GM12878 (cell line): ENCODE results near the gene SFN. TPM values are rescaled to one million over a fixed set of nuclear protein-coding genes. Genes with fewer than 3 reads are reported as not detected.

ENCODE experiments used
- ATAC-seq: fragments of 200-7000 bp; cut with Tn5 transposase; 3 replicates; pipeline ENCODE4 v1.9.1; 2020; ENCODE audit warnings: mild to moderate bottlenecking, moderate library complexity
- BruUV-seq: library from RNA; stranded (reverse); fragments of 400-500 nt; replicated peaks from 2 replicates; lab custom pipeline; 2021; lab: Mats Ljungman, UMichigan
- CTCF ChIA-PET: fragments of 300-600 bp; sonication (Branson Sonifier 250); formaldehyde crosslinking; extraction: SDS; loops from one replicate; lab custom pipeline; 2021; ENCODE audit warnings: inconsistent platforms; lab: Yijun Ruan, JAX
- POLR2A ChIA-PET: fragments of 350-600 bp; formaldehyde crosslinking; extraction: SDS; loops from one replicate; lab custom pipeline; 2021; ENCODE audit warnings: inconsistent platforms; lab: Charles Lee
- RAD21 ChIA-PET: fragments of 300-600 bp; sonication (Branson Sonifier 250); formaldehyde crosslinking; loops from one replicate; lab custom pipeline; 2023; ENCODE audit warnings: antibody characterized with exemption; ENCODE audit not compliant: unreplicated experiment; lab: Charles Lee
- SMC1A ChIA-PET: fragments of 300-600 bp; sonication (Branson Sonifier 250); formaldehyde crosslinking; loops from one replicate; lab custom pipeline; 2023; ENCODE audit not compliant: unreplicated experiment, uncharacterized antibody; lab: Charles Lee
- DNase-seq: peaks from one replicate; pipeline ENCODE4 v3.0.0-alpha.2; 2011; ENCODE audit warnings: low read depth, low spot score
- FAIRE-seq: peaks from 3 replicates; lab custom pipeline; 2011; peaks lifted over from hg19 to GRCh38; lab: Jason Lieb, UNC
- H2AFZ ChIP-seq: 2 replicates; pipeline ENCODE4 v1.6.0; 2011; ENCODE audit warnings: low read depth, low read length, control low read depth; ENCODE audit not compliant: control insufficient read depth
- H3K27ac ChIP-seq: 2 replicates; pipeline ENCODE4 v1.5.1; 2011; ENCODE audit warnings: control low read depth; ENCODE audit not compliant: control insufficient read depth, insufficient read depth
- H3K27me3 ChIP-seq, 2 experiments: replicated peaks in 1 of 2; 2 replicates each; pipeline versions ENCODE4 v1.6.0 to v1.6.1; 2011; ENCODE audit warnings: low read length in 1 of 2; ENCODE audit not compliant: control insufficient read depth in 2 of 2, insufficient read depth in 2 of 2
- H3K36me3 ChIP-seq, 2 experiments: 2 replicates each; pipeline ENCODE4 v1.5.1; 2011; ENCODE audit warnings: low read length in 1 of 2; ENCODE audit not compliant: control insufficient read depth in 2 of 2, insufficient read depth in 2 of 2
- H3K4me1 ChIP-seq: 2 replicates; pipeline ENCODE4 v1.6.1; 2011; ENCODE audit warnings: mild to moderate bottlenecking, low read length, moderate library complexity, mixed read lengths; ENCODE audit not compliant: control insufficient read depth, insufficient read depth
- H3K4me2 ChIP-seq: 2 replicates; pipeline ENCODE4 v1.6.0; 2011; ENCODE audit warnings: control low read depth; ENCODE audit not compliant: control insufficient read depth, insufficient read depth
- H3K4me3 ChIP-seq: fragments of 200-600 bp; sonication (generic); 2 replicates; pipeline ENCODE4 v1.5.1; 2016
- H3K79me2 ChIP-seq: 2 replicates; pipeline ENCODE4 v1.6.0; 2011; ENCODE audit warnings: low read length; ENCODE audit not compliant: control insufficient read depth, insufficient read depth
- H3K9ac ChIP-seq: 2 replicates; pipeline ENCODE4 v1.8.0; 2011; ENCODE audit warnings: low read length, control low read depth, mixed read lengths; ENCODE audit not compliant: control insufficient read depth, insufficient read depth
- H3K9me3 ChIP-seq: replicated peaks from 3 replicates; pipeline ENCODE4 v1.5.1; 2011; ENCODE audit warnings: mild to moderate bottlenecking, low read length; ENCODE audit not compliant: control insufficient read depth, insufficient read depth
- H4K20me1 ChIP-seq: 2 replicates; pipeline ENCODE4 v1.6.0; 2011; ENCODE audit not compliant: control insufficient read depth, insufficient read depth
- MTA2 ChIP-seq: fragments of 450-650 bp; IDR thresholded peaks from 2 replicates; pipeline ENCODE4 v1.6.1; 2016; ENCODE audit warnings: low read depth, mild to moderate bottlenecking, moderate library complexity
- SREBF1 ChIP-seq: IDR thresholded peaks from 2 replicates; pipeline ENCODE4 v1.6.1; 2012; ENCODE audit warnings: mild to moderate bottlenecking, low read length
- STAT3 ChIP-seq: IDR thresholded peaks from 2 replicates; pipeline ENCODE4 v1.6.1; 2011; ENCODE audit warnings: low read depth, low read length, improper control_type of control experiment
- TARDBP ChIP-seq: IDR thresholded peaks from 2 replicates; pipeline ENCODE4 v1.6.1; 2016; ENCODE audit warnings: borderline replicate concordance
- WGBS: methylation state at CpG from one replicate; pipeline ENCODE4 v1.1.6; 2016; ENCODE audit warnings: low lambda C conversion rate; ENCODE audit not compliant: insufficient replicate concordance, insufficient coverage; ENCODE audit errors: missing lambda C conversion rate; 5-methylcytosine and 5-hydroxymethylcytosine counted together
- in situ Hi-C: fragments of 300-500 bp; cut with MboI; formaldehyde crosslinking; loops from 9 replicates; pipeline ENCODE4 v1.14.3; 2018; ENCODE audit warnings: mixed read lengths
- intact Hi-C: fragments of 100-400 bp; cut with micrococcal nuclease; formaldehyde crosslinking; loops from one replicate; pipeline ENCODE4 v1.14.2; 2022; ENCODE audit not compliant: unreplicated experiment
- polyA plus RNA-seq, 11 experiments: library from polyadenylated mRNA; depleted of rRNA in 4 of 11; unstranded in 6 of 11; stranded (reverse) in 5 of 11; fragments of >200 nt; fragmentation: Nextera tagmentation in 4 of 11; fragmentation: Illumina TruSeq in 1 of 11; extraction: Ambion mirVana in 4 of 11; extraction: Trizol in 1 of 11; gene quantifications; 1 replicate in 1 of 11; 2 replicates in 10 of 11; pipeline versions ENCODE4 v1.2.1 to v1.2.3, GENCODE V29; 2011 to 2016; ENCODE audit warnings: inconsistent platforms in 2 of 11, missing spikeins in 2 of 11, low read depth in 1 of 11
- total RNA-seq, 4 experiments: library from RNA; depleted of rRNA in 3 of 4; stranded (reverse); fragments of >200 nt in 3 of 4; fragmentation: Illumina TruSeq in 1 of 4; extraction: Trizol in 1 of 4; gene quantifications; 2 replicates each; pipeline versions ENCODE4 v1.2.1 to v1.2.3, GENCODE V29; 2013 to 2021
- TF ChIP-seq, protein P1 (sequence below): IDR thresholded peaks from 2 replicates; pipeline ENCODE4 v1.6.1; 2012; ENCODE audit warnings: low read depth, low read length, improper control_type of control experiment
- TF ChIP-seq, protein P2 (sequence below): IDR thresholded peaks from 2 replicates; pipeline ENCODE4 v1.6.1; 2011; ENCODE audit warnings: borderline replicate concordance, low read depth, mild to moderate bottlenecking, moderate library complexity, low read length; ENCODE audit not compliant: insufficient read depth, poor library complexity, severe bottlenecking

The SFN gene
- total and polyA plus RNA-seq, 10 of the 15 experiments (the other 5 are each of a cell fraction or from before 2014, with no cell fraction given): 0.19 to 2.9 (median 1.0) TPM

DNA sequence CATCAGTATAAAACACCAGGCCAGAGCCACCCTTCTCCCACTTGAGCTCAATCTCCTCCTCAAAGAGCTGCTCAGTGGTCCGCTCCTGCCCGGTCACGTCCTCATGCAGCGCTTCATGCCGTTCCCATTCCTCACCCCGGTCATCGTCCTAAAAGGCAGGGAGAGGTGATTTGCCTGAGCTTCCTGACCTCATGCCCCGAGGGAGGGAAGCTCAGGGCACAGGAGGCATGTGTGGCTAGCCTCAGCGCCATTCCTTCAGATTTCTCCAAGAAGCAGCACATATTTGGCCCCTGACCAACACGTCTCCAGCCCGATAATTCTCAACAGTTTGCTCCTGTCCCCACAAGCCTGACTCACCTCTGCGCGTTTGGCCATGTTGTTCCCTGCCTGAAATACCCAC, 31.3 kb downstream of the SFN start:
- Histone ChIP-seq H3K9me3 (no peaks in the 10 kb centered on the region), H3K4me1 (peaks cover 5% of the 10 kb centered on the region), H3K27ac (no peak overlapping the region), H3K9ac (no peak overlapping the region), H2AFZ (no peak overlapping the region), H3K4me2 (no peak overlapping the region), H3K79me2 (peaks cover 14% of the 10 kb centered on the region), H3K27me3 (no peaks in the 10 kb centered on the region), H3K4me3 (no peak overlapping the region), H4K20me1 (0 out of 2 replicates have a peak, but pooled peaks cover 1% of the 10 kb centered on the region), H3K36me3 (peaks cover 4 to 9% of the 10 kb centered on the region in 2 experiments; a peak in 3 of 4 replicates)
- ChIA-PET POLR2A (interaction anchor here (1.2 kb wide), 1 partner anchor 9 kb away, joined by 3 read pairs; no protein-coding TSS in a partner anchor), CTCF (no interaction called here), SMC1A (no interaction called here), RAD21 (no interaction called here)
- FAIRE-seq (no peak), DNase-seq (no peak), ATAC-seq (no peak)
- in situ Hi-C loops: no loop called here
- no TSS peak for BruUV-seq
- intact Hi-C loops: no loop called here
- TF ChIP-seq STAT3: no peak
- no peak for TF ChIP-seq MTA2
- TF ChIP-seq, protein P1, sequence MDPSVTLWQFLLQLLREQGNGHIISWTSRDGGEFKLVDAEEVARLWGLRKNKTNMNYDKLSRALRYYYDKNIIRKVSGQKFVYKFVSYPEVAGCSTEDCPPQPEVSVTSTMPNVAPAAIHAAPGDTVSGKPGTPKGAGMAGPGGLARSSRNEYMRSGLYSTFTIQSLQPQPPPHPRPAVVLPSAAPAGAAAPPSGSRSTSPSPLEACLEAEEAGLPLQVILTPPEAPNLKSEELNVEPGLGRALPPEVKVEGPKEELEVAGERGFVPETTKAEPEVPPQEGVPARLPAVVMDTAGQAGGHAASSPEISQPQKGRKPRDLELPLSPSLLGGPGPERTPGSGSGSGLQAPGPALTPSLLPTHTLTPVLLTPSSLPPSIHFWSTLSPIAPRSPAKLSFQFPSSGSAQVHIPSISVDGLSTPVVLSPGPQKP: no peak
- TF ChIP-seq, protein P2, sequence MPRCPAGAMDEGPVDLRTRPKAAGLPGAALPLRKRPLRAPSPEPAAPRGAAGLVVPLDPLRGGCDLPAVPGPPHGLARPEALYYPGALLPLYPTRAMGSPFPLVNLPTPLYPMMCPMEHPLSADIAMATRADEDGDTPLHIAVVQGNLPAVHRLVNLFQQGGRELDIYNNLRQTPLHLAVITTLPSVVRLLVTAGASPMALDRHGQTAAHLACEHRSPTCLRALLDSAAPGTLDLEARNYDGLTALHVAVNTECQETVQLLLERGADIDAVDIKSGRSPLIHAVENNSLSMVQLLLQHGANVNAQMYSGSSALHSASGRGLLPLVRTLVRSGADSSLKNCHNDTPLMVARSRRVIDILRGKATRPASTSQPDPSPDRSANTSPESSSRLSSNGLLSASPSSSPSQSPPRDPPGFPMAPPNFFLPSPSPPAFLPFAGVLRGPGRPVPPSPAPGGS: no peak
- no peak for TF ChIP-seq SREBF1
- no peak for TF ChIP-seq TARDBP
- 88% methylated on average over 13 of the region's 13 CpGs for WGBS
